NB4 (cell line): ENCODE measurements around the gene FERMT1.

Experiments
- CTCF ChIP-seq: IDR thresholded peaks from one replicate; pipeline ENCODE4 v1.5.1; 2012; ENCODE audit warnings: low read depth, low read length
- MYC ChIP-seq: IDR thresholded peaks from 2 replicates; pipeline ENCODE4 v1.6.1; 2011; ENCODE audit warnings: low read depth, low read length
- POLR2A ChIP-seq: IDR thresholded peaks from 2 replicates; pipeline ENCODE4 v1.6.1; 2011; ENCODE audit warnings: mild to moderate bottlenecking; ENCODE audit not compliant: insufficient read length; ENCODE audit errors: extremely low read depth

GRCh38 chr20:6083926-6084325 is 38.9 kb downstream of the FERMT1 start:
- TF ChIP-seq CTCF, result no peak
- TF ChIP-seq POLR2A, result no peak
- no peak for TF ChIP-seq MYC
